ENCODE results near the gene ADGRD1.

- no peak for TF ChIP-seq CSRNP3 (CRISPR knock-in tag; IDR thresholded peaks at IDR 0.05)
- no peak for TF ChIP-seq ZNF70 (CRISPR knock-in tag; IDR thresholded peaks at IDR 0.05)
- no peak for TF ChIP-seq RARB (CRISPR knock-in tag; IDR thresholded peaks at IDR 0.05)
- TF ChIP-seq PATZ1 (CRISPR knock-in tag; IDR thresholded peaks at IDR 0.05; ENCODE audit: borderline replicate concordance) = no peak
- TF ChIP-seq ISL1 (CRISPR knock-in tag; IDR thresholded peaks at IDR 0.05) = no peak
- no peak for TF ChIP-seq OSR1 (CRISPR knock-in tag; IDR thresholded peaks at IDR 0.05)
- no peak for TF ChIP-seq ZFP30 (CRISPR knock-in tag; IDR thresholded peaks at IDR 0.05)
Measured at GRCh38 chr12:130987151-130987931, 33.6 kb downstream of the ADGRD1 start.
